OCI-LY1 (cell line): Measurements from ENCODE around the gene TCF23.

Experiments
- H2AFZ ChIP-seq: fragments of 200-600 bp; sonication (generic), shearing (Covaris generic); 2 replicates; pipeline ENCODE4 v1.6.0; 2014; ENCODE audit warnings: antibody characterized with exemption, mild to moderate bottlenecking, low read length
- H3F3A ChIP-seq: fragments of 200-600 bp; sonication (generic), shearing (Covaris generic); 2 replicates; pipeline ENCODE4 v1.6.0; 2014; ENCODE audit warnings: mild to moderate bottlenecking, antibody characterized with exemption, low read length, moderate library complexity; ENCODE audit not compliant: insufficient read depth
- H3K27ac ChIP-seq: fragments of 200-600 bp; sonication (generic); 2 replicates; pipeline ENCODE4 v1.5.1; 2014; ENCODE audit warnings: low read length, mixed run types, mild to moderate bottlenecking, low read depth; ENCODE audit not compliant: poor library complexity, severe bottlenecking
- H3K27me3 ChIP-seq: fragments of 200-600 bp; sonication (generic); 2 replicates; pipeline ENCODE4 v1.6.0; 2014; ENCODE audit warnings: antibody characterized with exemption, mild to moderate bottlenecking, low read length, moderate library complexity; ENCODE audit not compliant: insufficient read depth
- H3K36me3 ChIP-seq: fragments of 200-600 bp; sonication (generic); 2 replicates; pipeline ENCODE4 v1.6.1; 2014; ENCODE audit warnings: mild to moderate bottlenecking, antibody characterized with exemption, low read length, moderate library complexity, mixed read lengths; ENCODE audit not compliant: insufficient read depth
- H3K4me1 ChIP-seq: fragments of 200-600 bp; sonication (generic); 2 replicates; pipeline ENCODE4 v1.5.1; 2014; ENCODE audit warnings: mild to moderate bottlenecking, low read length, moderate library complexity; ENCODE audit not compliant: insufficient read depth, severe bottlenecking
- H3K4me2 ChIP-seq: fragments of 200-600 bp; sonication (generic), shearing (Covaris generic); 2 replicates; pipeline ENCODE4 v1.6.1; 2014; ENCODE audit warnings: low read length
- H3K4me3 ChIP-seq: fragments of 200-600 bp; sonication (generic); 2 replicates; pipeline ENCODE4 v1.5.1; 2014; ENCODE audit warnings: low read length, low read depth, mild to moderate bottlenecking, mixed read lengths; ENCODE audit not compliant: poor library complexity, severe bottlenecking
- H3K79me2 ChIP-seq: fragments of 200-600 bp; shearing (Covaris generic); 2 replicates; pipeline ENCODE4 v1.6.1; 2016; ENCODE audit warnings: mixed run types, low read length, mixed read lengths; ENCODE audit not compliant: insufficient read depth
- H3K9ac ChIP-seq: fragments of 200-600 bp; sonication (generic), shearing (Covaris generic); 2 replicates; pipeline ENCODE4 v1.6.1; 2014; ENCODE audit warnings: mild to moderate bottlenecking, low read length, mixed read lengths
- H3K9me2 ChIP-seq: fragments of 200-600 bp; sonication (generic), shearing (Covaris generic); 2 replicates; pipeline ENCODE4 v1.6.1; 2014; ENCODE audit warnings: low read depth, mild to moderate bottlenecking, low read length, mixed read lengths
- H3K9me3 ChIP-seq: fragments of 200-600 bp; shearing (Covaris generic); 2 replicates; pipeline ENCODE4 v1.6.1; 2014; ENCODE audit warnings: low read length, mixed read lengths
- H4K20me1 ChIP-seq: fragments of 200-600 bp; sonication (generic), shearing (Covaris generic); 2 replicates; pipeline ENCODE4 v1.6.0; 2016; ENCODE audit warnings: mild to moderate bottlenecking, low read length; ENCODE audit not compliant: insufficient read depth
- EZH2 ChIP-seq: fragments of 200-600 bp; sonication (generic), shearing (Covaris generic); IDR thresholded peaks from 2 replicates; pipeline ENCODE4 v1.8.0; 2017; ENCODE audit warnings: borderline replicate concordance, mixed run types, mild to moderate bottlenecking, antibody characterized with exemption, low read length, moderate library complexity, mixed read lengths
- TF ChIP-seq, protein P1 (sequence below): fragments of 200-600 bp; sonication (generic), shearing (Covaris generic); IDR thresholded peaks from 2 replicates; pipeline ENCODE4 v1.5.1; 2017; ENCODE audit warnings: mild to moderate bottlenecking, antibody characterized with exemption, low read length, moderate library complexity, mixed read lengths

Gene TCF23

GRCh38 chr2:27128668-27129571 is 19.9 kb upstream of the TCF23 start:
- no peak overlapping the region for H3K4me2 ChIP-seq
- TF ChIP-seq, protein P1, sequence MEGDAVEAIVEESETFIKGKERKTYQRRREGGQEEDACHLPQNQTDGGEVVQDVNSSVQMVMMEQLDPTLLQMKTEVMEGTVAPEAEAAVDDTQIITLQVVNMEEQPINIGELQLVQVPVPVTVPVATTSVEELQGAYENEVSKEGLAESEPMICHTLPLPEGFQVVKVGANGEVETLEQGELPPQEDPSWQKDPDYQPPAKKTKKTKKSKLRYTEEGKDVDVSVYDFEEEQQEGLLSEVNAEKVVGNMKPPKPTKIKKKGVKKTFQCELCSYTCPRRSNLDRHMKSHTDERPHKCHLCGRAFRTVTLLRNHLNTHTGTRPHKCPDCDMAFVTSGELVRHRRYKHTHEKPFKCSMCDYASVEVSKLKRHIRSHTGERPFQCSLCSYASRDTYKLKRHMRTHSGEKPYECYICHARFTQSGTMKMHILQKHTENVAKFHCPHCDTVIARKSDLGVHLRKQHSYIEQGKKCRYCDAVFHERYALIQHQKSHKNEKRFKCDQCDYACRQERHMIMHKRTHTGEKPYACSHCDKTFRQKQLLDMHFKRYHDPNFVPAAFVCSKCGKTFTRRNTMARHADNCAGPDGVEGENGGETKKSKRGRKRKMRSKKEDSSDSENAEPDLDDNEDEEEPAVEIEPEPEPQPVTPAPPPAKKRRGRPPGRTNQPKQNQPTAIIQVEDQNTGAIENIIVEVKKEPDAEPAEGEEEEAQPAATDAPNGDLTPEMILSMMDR: no peak
- TF ChIP-seq EZH2: no peak
- no peak overlapping the region for H2AFZ ChIP-seq
- H3K79me2 ChIP-seq: no peaks in the 10 kb centered on the region
- no peak overlapping the region for H3K9ac ChIP-seq
- H3K9me3 ChIP-seq: no peaks in the 10 kb centered on the region
- no peak overlapping the region for H3K27ac ChIP-seq
- peaks cover 12% of the 10 kb centered on the region for H3K4me1 ChIP-seq
- H3K36me3 ChIP-seq: peaks cover 34% of the 10 kb centered on the region
- no peaks in the 10 kb centered on the region for H3F3A ChIP-seq
- H3K9me2 ChIP-seq: no peaks in the 10 kb centered on the region
- no peak overlapping the region for H3K4me3 ChIP-seq
- H4K20me1 ChIP-seq: no peaks in the 10 kb centered on the region
- no peaks in the 10 kb centered on the region for H3K27me3 ChIP-seq

DNA sequence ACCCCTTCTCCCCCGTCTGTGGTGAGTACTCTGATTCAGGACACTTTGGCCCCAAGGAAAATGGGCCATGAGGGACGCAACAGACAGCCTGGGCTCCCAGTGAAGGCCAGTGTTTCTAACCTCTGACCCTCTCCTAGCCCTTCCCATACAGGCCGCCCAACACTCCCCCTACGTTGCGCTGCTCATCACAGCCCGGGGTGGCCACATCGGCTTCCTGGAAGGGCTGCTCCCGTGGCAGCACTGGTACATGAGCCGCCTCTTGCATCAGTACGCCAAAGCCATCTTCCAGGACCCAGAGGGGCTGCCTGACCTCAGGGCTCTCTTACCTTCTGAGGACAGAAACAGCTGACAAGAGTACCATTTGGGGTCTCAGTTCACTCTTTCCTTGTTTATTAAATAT is 18.4 kb upstream of the TCF23 start:
- Histone ChIP-seq H3K4me3 (no peak overlapping the region), H3K9me2 (no peaks in the 10 kb centered on the region), H3K36me3 (peaks cover 34% of the 10 kb centered on the region), H3F3A (no peaks in the 10 kb centered on the region), H3K27me3 (no peaks in the 10 kb centered on the region), H3K79me2 (no peaks in the 10 kb centered on the region), H3K4me1 (peaks cover 14% of the 10 kb centered on the region), H3K4me2 (no peak overlapping the region), H3K9me3 (no peaks in the 10 kb centered on the region), H2AFZ (no peak overlapping the region), H3K27ac (no peak overlapping the region), H3K9ac (no peak overlapping the region), H4K20me1 (no peaks in the 10 kb centered on the region)
- no peak for TF ChIP-seq EZH2
- TF ChIP-seq, protein P1: no peak

- no peaks in the 10 kb centered on the region for H3K9me2 ChIP-seq
- H3K9ac ChIP-seq: no peak overlapping the region
- H3K4me1 ChIP-seq: peaks cover 15% of the 10 kb centered on the region
- no peak for TF ChIP-seq EZH2
- TF ChIP-seq, protein P1: no peak
- H3K27ac ChIP-seq: no peak overlapping the region
- no peak overlapping the region for H3K4me2 ChIP-seq
- no peaks in the 10 kb centered on the region for H3K9me3 ChIP-seq
- no peak overlapping the region for H2AFZ ChIP-seq
- H3K27me3 ChIP-seq: no peaks in the 10 kb centered on the region
- peaks cover 34% of the 10 kb centered on the region for H3K36me3 ChIP-seq
- no peaks in the 10 kb centered on the region for H3F3A ChIP-seq
- no peak overlapping the region for H3K4me3 ChIP-seq
- H3K79me2 ChIP-seq: no peaks in the 10 kb centered on the region
- H4K20me1 ChIP-seq: no peaks in the 10 kb centered on the region
These were observed 17.4 kb upstream of the TCF23 start for GRCh38 chr2:27131429-27131828.
